Activated T-cell treated with anti-CD3 and anti-CD28 coated beads, Interleukin-2, amount 50 U/mL, for 72 hours (primary cell): ENCODE data around the gene FPGT. TPM values are rescaled to one million over a fixed set of nuclear protein-coding genes. Genes with fewer than 3 reads are reported as not detected.
A peak's percentile ranks its signal among the peaks of the same experiment; 100 is the strongest.
"Not testable (repeated sequence)": the region's sequence is repeated elsewhere in the genome, so short reads cannot be mapped to it uniquely, and the experiment has no call there.

ENCODE experiments used
- ATAC-seq, 2 donors: fragments of 150-1000 bp; cut with Tn5 transposase; replicated peaks in 1 of 2; 2 replicates each; pipeline ENCODE4 v1.10.0; 2021; ENCODE audit warnings: moderate library complexity in 2 of 2, mild to moderate bottlenecking in 1 of 2
- DNase-seq, 2 donors: peaks; one replicate each; pipeline ENCODE4 v3.0.0; 2021 to 2022; ENCODE audit warnings: mixed read lengths in 1 of 2
- H3K27ac Mint-ChIP-seq: one replicate; pipeline ENCODE4 v1.8.0; 2022; ENCODE audit warnings: mild to moderate bottlenecking, moderate library complexity, mixed read lengths
- H3K27me3 Mint-ChIP-seq: one replicate; pipeline ENCODE4 v1.8.0; 2022; ENCODE audit warnings: low read depth, mixed read lengths
- H3K36me3 Mint-ChIP-seq, 2 donors: one replicate each; pipeline ENCODE4 v1.8.0; 2022; ENCODE audit warnings: mixed read lengths in 2 of 2, mild to moderate bottlenecking in 1 of 2; ENCODE audit not compliant: insufficient read depth in 2 of 2
- H3K4me1 Mint-ChIP-seq: one replicate; pipeline ENCODE4 v1.8.0; 2022; ENCODE audit warnings: low read depth, mixed read lengths
- H3K4me3 Mint-ChIP-seq, 2 donors: one replicate each; pipeline ENCODE4 v1.8.0; 2022; ENCODE audit warnings: mild to moderate bottlenecking in 2 of 2, mixed read lengths in 2 of 2, moderate library complexity in 2 of 2
- H3K9me3 Mint-ChIP-seq, 2 donors: one replicate each; pipeline ENCODE4 v1.8.0; 2022; ENCODE audit warnings: mixed read lengths in 2 of 2
- total RNA-seq, 2 donors: library from RNA; stranded (reverse); gene quantifications; one replicate each; pipeline ENCODE4 v1.2.3, GENCODE V29; 2022

The FPGT gene
- total RNA-seq: 1 to 10 TPM; 8.7 to 9.9 TPM

DNA sequence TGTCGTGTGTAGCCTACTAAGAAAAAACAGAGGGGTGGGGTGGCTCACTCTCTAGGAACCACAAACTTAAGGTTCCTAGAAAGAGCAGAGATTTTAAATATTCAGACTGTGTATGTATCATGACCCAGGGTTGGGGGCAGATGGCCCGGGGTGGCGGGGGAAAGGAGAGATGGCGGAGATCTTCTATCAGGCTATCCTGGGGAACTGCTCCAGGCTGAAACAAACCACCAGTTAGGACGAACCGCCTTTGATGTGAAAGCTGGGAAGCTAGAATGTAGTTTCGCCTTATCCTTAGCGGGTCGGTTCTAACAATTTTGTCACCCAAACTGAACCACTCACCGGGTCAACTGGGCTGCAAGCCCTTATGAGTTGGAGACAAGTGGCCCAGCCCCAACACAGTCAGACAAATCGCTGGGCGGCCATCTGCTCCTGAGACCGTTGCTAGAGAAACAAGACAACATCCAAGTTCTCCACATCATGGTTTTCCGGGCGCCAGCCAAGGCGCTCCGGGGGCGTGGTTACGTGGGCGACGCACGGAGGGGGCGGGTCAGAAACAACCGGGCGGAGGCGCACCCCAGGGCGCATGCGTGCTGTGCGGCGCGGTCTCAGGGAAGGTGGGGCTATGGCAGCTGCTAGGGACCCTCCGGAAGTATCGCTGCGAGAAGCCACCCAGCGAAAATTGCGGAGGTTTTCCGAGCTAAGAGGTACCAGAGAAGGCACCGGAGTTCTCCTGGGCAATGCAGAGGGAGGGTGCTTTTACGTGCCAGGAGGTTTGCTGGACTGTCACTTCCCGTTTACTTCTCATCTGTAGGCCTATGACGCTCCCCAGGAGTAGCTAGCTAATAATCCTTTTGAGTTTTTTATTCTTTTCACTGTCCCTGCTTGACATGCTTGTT is at the start of gene FPGT, which contains the start of gene LRRIQ3:
TSS of gene FPGT (plus strand) at position 586 of the 896 bp plus-strand sequence. CDS start at position 623, 37 bp downstream.
TSS of gene LRRIQ3 (minus strand) at position 520 of the 896 bp plus-strand sequence. CDS start 14,492 bp downstream, outside the sequence.
- peak; percentile 94 to 96 for ATAC-seq
- DNase-seq: peak; percentile 94 to 96
- Mint-ChIP-seq H3K27me3 (no peaks in the 10 kb centered on the region), H3K4me1 (peaks cover 12% of the 10 kb centered on the region), H3K9me3 (no peaks in the 10 kb centered on the region), H3K27ac (peak within 1 kb of the TSS; percentile 98), H3K4me3 (peak within 1 kb of the TSS; percentile 90 to 95), H3K36me3 (peaks cover 0 to 2% of the 10 kb centered on the region in 2 donors)

DNA sequence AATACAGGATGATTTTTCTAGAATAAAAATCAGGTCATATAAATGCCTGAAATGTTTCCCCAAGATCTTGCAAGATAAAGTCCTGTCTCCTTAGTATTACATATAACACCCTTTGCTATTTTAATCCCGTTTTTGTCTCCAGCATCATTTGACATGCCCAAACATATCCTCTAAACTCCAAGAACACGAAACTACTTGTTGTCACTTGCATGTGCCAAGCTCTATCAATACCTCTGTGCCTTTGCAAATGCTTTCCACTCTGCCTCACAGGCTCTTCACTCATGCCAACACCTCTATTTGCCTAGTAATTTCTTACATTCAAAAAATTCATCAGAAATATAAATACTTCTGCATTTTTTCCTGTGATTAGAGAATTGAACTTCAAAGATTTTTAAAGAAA is 38.0 kb upstream of the FPGT start:
- Mint-ChIP-seq H3K4me1 (no peaks in the 10 kb centered on the region), H3K27me3 (no peaks in the 10 kb centered on the region), H3K27ac (no peak overlapping the region), H3K9me3 (no peaks in the 10 kb centered on the region), H3K36me3 (no peaks in the 10 kb centered on the region), H3K4me3 (no peak overlapping the region)
- ATAC-seq (no peak), DNase-seq (no peak)

DNA sequence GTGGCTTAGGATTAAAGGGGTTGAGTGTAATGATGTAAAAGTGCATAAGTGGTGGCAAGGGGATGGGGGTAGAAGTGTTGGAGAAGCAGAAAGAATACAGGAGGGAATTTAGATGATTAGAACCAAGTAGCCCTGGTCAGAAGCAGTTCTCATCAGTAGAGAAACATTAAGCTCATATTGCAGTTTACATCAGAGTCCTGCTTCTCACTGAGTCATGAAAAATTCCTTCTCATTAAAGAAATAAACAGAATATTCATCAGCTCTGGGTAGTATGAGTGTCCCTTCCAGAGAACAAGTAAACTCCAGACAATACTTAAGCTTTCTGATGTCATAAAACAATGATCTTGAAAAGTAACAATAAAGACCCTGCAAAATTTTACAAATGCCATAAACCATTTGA is 36.5 kb upstream of the FPGT start:
- Mint-ChIP-seq H3K9me3 (peaks cover 3 to 4% of the 10 kb centered on the region in 2 donors), H3K36me3 (no peaks in the 10 kb centered on the region), H3K4me3 (no peak overlapping the region), H3K4me1 (no peaks in the 10 kb centered on the region), H3K27me3 (no peaks in the 10 kb centered on the region), H3K27ac (no peak overlapping the region)
- DNase-seq (no peak), ATAC-seq (no peak)

DNA sequence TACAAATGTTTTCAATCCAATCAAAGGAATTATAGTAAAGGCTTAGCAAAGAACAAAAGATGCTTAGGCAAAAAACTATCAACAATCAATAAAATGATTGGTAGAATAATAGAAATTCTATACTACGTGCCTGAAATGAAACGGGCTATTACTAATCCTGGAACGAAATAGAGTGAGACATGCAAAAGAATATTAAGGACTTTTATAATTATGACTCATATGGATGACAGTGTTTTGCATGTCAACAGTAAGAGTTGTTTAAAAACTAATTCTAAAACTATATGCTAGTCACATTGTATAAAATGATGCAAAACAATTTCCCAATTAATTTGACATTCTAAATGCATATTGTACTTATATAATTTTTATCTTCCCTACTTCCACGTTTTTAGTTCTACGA is 35.7 kb upstream of the FPGT start:
- H3K27me3 Mint-ChIP-seq: no peaks in the 10 kb centered on the region
- DNase-seq (no peak), ATAC-seq (no peak)
- no peaks in the 10 kb centered on the region for H3K4me1 Mint-ChIP-seq
- H3K36me3 Mint-ChIP-seq: no peaks in the 10 kb centered on the region
- H3K27ac Mint-ChIP-seq: no peak overlapping the region
- H3K9me3 Mint-ChIP-seq: peaks cover 3 to 4% of the 10 kb centered on the region in 2 donors
- H3K4me3 Mint-ChIP-seq: no peak overlapping the region

DNA sequence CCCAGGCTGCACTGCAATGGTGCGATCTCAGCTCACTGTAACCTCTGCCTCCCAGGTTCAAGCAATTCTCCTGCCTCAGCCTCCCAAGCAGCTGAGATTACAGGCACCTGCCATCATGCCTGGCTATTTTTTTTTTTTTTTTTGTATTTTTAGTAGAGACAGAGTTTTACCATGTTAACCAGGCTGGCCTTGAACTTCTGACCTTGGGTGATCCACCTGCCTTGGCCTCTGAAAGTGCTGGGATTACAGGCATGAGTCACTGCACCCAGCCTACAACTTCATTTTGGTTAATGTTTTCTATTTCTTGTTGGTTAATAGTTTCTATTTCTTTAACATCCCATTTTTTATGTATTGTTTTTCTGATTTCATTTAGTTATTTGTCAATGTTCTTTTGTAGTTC is 23.6 kb upstream of the FPGT start:
- H3K27me3 Mint-ChIP-seq, H3K9me3 Mint-ChIP-seq, H3K4me1 Mint-ChIP-seq: not testable (repeated sequence)

DNA sequence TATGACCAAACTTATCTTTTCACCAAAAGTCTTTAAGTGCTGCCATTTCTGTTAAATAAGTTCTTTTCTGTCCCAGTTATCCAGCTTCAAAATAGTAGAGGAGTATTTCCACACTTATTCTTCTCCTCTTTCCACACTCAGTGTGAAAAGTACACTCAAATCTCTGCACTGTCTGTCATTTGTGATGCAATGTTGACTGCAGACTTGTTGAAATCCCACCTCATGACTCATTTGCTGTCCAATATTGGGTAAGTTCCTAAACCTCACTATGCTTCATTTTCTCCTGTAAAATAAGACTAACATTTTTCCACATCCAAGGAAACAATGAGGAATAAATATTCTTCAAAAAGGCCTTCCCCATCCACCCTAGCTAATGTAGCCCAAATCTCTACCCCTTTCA is 17.6 kb upstream of the FPGT start:
- ATAC-seq: no peak
- Mint-ChIP-seq H3K4me1 (no peaks in the 10 kb centered on the region), H3K27me3 (no peaks in the 10 kb centered on the region), H3K4me3 (no peak overlapping the region), H3K9me3 (peaks cover 0 to 2% of the 10 kb centered on the region in 2 donors), H3K27ac (no peak overlapping the region), H3K36me3 (no peaks in the 10 kb centered on the region)
- DNase-seq: no peak

More for the DNA sequence above, 23.6 kb upstream of the FPGT start:
- not testable (repeated sequence) for H3K36me3 Mint-ChIP-seq, DNase-seq, H3K27ac Mint-ChIP-seq, H3K4me3 Mint-ChIP-seq, ATAC-seq

DNA sequence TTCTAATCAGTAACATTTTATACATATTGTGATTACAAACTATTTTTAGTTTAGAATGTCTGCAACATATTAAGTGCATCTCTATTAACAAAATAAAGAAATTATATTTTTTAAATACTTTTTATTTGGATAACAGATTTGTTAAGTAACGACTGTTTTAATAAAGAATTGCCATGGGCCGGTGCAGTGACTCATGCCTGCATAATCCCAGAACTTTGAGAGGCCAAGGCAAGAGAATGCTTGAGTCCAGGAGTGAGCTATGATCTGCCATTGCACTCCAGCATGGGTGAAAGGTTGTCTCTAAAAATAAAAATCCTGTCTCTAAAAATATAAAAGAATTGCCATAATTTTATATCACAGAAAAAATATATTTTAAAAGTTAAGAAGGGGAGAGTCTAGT is 4.1 kb upstream of the FPGT start:
- Mint-ChIP-seq H3K4me3 (no peak overlapping the region), H3K9me3 (peaks cover 2 to 3% of the 10 kb centered on the region in 2 donors), H3K36me3 (peaks cover 3 to 8% of the 10 kb centered on the region in 2 donors), H3K4me1 (peaks cover 8% of the 10 kb centered on the region), H3K27ac (no peak overlapping the region), H3K27me3 (no peaks in the 10 kb centered on the region)
- DNase-seq (no peak), ATAC-seq (no peak)

DNA sequence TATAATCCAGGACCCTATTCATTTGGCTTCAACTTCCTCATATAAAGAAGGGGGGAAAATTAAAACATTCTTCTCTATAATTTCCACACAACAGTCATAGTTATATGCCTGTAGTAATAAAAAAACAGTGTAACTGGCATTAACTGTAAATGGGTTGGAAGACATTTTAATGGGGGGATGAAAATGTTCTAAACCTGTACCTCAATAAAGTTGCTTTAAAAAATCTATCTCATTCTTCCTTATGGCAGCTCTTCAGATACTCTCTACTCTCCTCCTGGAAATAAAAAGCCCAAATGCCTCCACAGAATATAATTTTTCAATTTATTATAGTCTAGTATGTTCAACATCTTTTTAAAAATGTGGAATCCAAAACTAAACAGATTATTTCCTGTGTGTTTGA is 2.7 kb upstream of the FPGT start:
- H3K4me1 Mint-ChIP-seq: peaks cover 12% of the 10 kb centered on the region
- no peak overlapping the region for H3K4me3 Mint-ChIP-seq
- peaks cover under 1 to 1% of the 10 kb centered on the region in 2 donors for H3K36me3 Mint-ChIP-seq
- no peak overlapping the region for H3K27ac Mint-ChIP-seq
- no peaks in the 10 kb centered on the region for H3K9me3 Mint-ChIP-seq
- ATAC-seq (no peak), DNase-seq (no peak)
- no peaks in the 10 kb centered on the region for H3K27me3 Mint-ChIP-seq

DNA sequence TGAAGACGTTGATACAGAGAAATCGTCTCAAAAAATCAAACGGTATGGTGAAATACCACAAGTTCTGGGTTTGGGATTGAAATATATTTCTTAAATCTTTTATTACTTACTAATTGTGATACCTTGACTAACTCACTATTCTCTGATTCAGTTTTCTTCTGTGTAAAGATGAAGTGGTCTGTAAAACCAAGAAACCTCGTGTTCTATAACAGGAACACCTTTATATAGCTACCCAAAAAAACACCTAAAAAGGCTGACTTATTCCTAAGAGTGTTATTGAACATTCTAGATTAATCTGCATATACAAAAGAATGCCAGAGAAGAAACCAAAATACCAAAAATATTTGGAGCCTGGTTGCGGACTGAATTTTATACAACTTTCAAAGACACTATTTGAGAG is 787 bp upstream of the FPGT start:
- Mint-ChIP-seq H3K27me3 (no peaks in the 10 kb centered on the region), H3K36me3 (peaks cover 0 to 2% of the 10 kb centered on the region in 2 donors), H3K4me3 (peak overlapping the region; percentile 90 to 95), H3K9me3 (no peaks in the 10 kb centered on the region), H3K4me1 (peaks cover 12% of the 10 kb centered on the region), H3K27ac (peak overlapping the region; percentile 98)
- peak in 1 of 2 donors; percentile 13 for ATAC-seq
- DNase-seq: no peak

DNA sequence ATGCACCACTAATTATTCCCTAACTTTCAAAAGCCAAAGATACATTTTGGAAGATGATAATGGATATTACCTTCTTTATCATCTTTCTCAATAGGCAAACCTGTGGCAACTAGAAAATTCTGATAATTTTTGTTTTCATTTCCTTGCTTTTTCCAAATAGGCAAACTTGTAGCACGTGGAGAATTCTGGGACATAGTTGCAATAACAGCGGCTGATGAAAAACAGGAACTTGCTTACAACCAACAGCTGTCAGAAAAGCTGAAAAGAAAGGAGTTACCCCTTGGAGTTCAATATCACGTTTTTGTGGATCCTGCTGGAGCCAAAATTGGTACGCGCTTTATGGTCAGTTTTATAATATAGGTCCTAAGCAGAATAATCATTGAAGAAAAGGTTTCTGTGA is 1.5 kb downstream of the FPGT start:
- peak overlapping the region; percentile 98 for H3K27ac Mint-ChIP-seq
- peak overlapping the region; percentile 90 to 95 for H3K4me3 Mint-ChIP-seq
- DNase-seq (no peak), ATAC-seq (no peak)
- no peaks in the 10 kb centered on the region for H3K27me3 Mint-ChIP-seq
- H3K4me1 Mint-ChIP-seq: peaks cover 12% of the 10 kb centered on the region
- peaks cover 0 to 2% of the 10 kb centered on the region in 2 donors for H3K36me3 Mint-ChIP-seq
- no peaks in the 10 kb centered on the region for H3K9me3 Mint-ChIP-seq

DNA sequence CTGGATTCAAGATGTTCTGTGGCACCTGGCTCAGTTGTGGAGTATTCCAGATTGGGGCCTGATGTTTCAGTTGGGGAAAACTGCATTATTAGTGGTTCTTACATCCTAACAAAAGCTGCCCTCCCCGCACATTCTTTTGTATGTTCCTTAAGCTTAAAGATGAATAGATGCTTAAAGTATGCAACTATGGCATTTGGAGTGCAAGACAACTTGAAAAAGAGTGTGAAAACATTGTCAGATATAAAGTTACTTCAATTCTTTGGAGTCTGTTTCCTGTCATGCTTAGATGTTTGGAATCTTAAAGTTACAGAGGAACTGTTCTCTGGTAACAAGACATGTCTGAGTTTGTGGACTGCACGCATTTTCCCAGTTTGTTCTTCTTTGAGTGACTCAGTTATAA is 7.2 kb downstream of the FPGT start:
- Mint-ChIP-seq H3K36me3 (peaks cover 0 to 2% of the 10 kb centered on the region in 2 donors), H3K27me3 (no peaks in the 10 kb centered on the region), H3K4me3 (no peak overlapping the region), H3K9me3 (no peaks in the 10 kb centered on the region), H3K27ac (no peak overlapping the region), H3K4me1 (no peaks in the 10 kb centered on the region)
- ATAC-seq: no peak
- DNase-seq: no peak

DNA sequence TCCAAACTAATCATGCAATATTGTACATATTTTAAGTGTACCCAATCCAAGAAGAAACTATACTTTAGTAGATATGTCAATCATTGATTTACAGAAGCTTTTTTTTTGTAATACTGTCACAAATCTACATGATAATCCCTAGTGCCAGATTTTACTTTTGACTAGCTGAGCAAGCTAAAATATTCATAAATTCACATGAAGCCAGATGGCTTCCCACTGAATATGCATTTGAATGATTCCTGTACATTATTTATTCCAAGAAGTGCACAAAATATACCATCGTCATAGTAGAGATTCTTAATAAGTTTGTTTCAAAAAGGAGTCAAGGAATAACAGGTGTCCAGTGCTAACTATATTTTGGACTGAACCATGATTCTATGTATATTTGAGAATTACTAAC is 17.2 kb downstream of the FPGT start:
- Mint-ChIP-seq H3K4me1 (no peaks in the 10 kb centered on the region), H3K9me3 (no peaks in the 10 kb centered on the region), H3K36me3 (no peaks in the 10 kb centered on the region), H3K27me3 (no peaks in the 10 kb centered on the region), H3K27ac (no peak overlapping the region), H3K4me3 (no peak overlapping the region)
- ATAC-seq (no peak), DNase-seq (no peak)

DNA sequence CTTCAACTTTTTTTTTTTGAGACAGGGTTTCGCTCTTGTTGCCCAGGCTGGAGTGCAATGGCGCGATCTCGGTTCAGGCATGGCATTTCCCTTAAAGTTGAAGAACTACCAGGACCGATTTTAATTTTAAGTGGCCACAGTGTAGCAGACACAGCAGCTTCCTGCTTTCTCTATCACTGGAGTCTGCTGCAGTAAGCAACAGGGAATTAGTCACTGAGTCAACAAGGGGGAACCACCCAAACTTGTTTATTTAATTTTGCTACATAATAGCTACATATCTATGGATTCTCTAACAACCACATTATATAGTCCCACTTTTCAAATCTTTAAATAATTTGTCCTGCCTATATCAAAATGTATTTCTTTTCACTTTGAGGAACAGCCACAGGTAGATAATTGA is 24.7 kb downstream of the FPGT start:
- H3K9me3 Mint-ChIP-seq: peaks cover 14 to 17% of the 10 kb centered on the region in 2 donors
- H3K4me3 Mint-ChIP-seq: no peak overlapping the region
- H3K4me1 Mint-ChIP-seq: no peaks in the 10 kb centered on the region
- ATAC-seq (no peak), DNase-seq (no peak)
- no peaks in the 10 kb centered on the region for H3K27me3 Mint-ChIP-seq
- peaks cover 9 to 15% of the 10 kb centered on the region in 2 donors for H3K36me3 Mint-ChIP-seq
- no peak overlapping the region for H3K27ac Mint-ChIP-seq
